ENCODE data around the gene FAM174A. TPM values are rescaled to one million over a fixed set of nuclear protein-coding genes. Genes with fewer than 3 reads are reported as not detected.

The FAM174A gene
- total and polyA plus RNA-seq, 2 experiments from 2014 or later, result 25.1 to 29.0 TPM

DNA sequence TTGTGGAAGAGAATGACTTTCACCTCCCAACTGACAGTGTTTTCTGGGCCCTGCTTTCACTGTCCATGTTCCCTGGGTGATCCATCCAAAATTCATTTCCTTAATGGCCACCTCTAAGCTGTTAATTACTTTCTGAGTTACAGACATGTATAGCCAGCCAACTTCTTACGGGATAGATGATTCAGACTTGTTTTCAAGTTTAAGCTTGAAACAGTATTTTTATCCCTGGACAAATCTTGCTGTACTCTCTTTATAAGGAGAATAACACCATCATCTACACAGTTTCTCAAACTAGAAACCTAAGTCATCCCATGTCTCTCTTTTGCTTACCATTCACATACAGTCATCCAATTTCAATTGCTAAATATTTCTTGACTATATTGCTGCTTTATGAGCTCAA is 6.9 kb downstream of the FAM174A start:
- H3K4me3 ChIP-seq, result no peak overlapping the region
- DNase-seq (ENCODE audit: low spot score), result no peak
- no peaks in the 10 kb centered on the region for H3K27me3 ChIP-seq
- WGBS (ENCODE audit: low lambda C conversion rate, missing lambda C conversion rate), result 100% methylated on average over 1 of the region's 1 CpG
- peaks cover 50% of the 10 kb centered on the region for H3K79me2 ChIP-seq
- no peaks in the 10 kb centered on the region for H3K9me3 ChIP-seq (ENCODE audit: low read depth)
- H3K4me1 ChIP-seq (ENCODE audit: insufficient read depth), result peaks cover under 1% of the 10 kb centered on the region
- TF ChIP-seq EZH2phosphoT487 (IDR thresholded peaks at IDR 0.05; ENCODE audit: low read depth, severe bottlenecking, unreplicated experiment), result no peak
- TF ChIP-seq, protein P1, sequence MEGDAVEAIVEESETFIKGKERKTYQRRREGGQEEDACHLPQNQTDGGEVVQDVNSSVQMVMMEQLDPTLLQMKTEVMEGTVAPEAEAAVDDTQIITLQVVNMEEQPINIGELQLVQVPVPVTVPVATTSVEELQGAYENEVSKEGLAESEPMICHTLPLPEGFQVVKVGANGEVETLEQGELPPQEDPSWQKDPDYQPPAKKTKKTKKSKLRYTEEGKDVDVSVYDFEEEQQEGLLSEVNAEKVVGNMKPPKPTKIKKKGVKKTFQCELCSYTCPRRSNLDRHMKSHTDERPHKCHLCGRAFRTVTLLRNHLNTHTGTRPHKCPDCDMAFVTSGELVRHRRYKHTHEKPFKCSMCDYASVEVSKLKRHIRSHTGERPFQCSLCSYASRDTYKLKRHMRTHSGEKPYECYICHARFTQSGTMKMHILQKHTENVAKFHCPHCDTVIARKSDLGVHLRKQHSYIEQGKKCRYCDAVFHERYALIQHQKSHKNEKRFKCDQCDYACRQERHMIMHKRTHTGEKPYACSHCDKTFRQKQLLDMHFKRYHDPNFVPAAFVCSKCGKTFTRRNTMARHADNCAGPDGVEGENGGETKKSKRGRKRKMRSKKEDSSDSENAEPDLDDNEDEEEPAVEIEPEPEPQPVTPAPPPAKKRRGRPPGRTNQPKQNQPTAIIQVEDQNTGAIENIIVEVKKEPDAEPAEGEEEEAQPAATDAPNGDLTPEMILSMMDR (IDR thresholded peaks at IDR 0.05; ENCODE audit: poor library complexity), result no peak
- no peak overlapping the region for H3K4me2 ChIP-seq
- no peaks in the 10 kb centered on the region for H3K36me3 ChIP-seq (replicated peaks; ENCODE audit: insufficient read depth, low read depth)
- no peaks in the 10 kb centered on the region for H3K9me2 ChIP-seq (replicated peaks; ENCODE audit: insufficient read depth)
- no peak overlapping the region for H3K27ac ChIP-seq
- no peak overlapping the region for H2AFZ ChIP-seq
- H4K20me1 ChIP-seq (ENCODE audit: insufficient read depth, poor library complexity, severe bottlenecking), result no peaks in the 10 kb centered on the region

DNA sequence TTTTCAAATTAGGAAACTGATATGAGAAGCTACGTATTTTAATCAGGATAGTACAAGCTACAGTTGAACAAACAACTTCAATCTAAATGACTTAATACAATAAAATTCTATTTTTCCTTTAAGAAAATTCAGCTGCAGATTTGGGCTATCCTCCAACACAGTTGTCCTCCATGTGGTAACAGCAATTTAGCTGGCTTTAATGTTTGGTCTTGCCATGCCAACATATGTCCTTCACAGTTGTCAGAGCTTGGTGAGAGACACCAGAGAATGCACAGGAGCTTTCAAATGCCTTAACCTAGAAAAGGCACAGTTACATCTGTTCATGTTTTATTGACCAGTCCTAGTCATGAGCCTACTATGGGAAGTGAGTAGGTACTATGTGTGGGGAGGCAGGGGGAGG is 10.8 kb downstream of the FAM174A start:
- no peak for TF ChIP-seq EZH2phosphoT487 (IDR thresholded peaks at IDR 0.05; ENCODE audit: low read depth, severe bottlenecking, unreplicated experiment)
- TF ChIP-seq, protein P1 (IDR thresholded peaks at IDR 0.05; ENCODE audit: poor library complexity), result no peak
- no peak for TF ChIP-seq EZH2 (IDR thresholded peaks at IDR 0.05; ENCODE audit: borderline replicate concordance)
- WGBS (ENCODE audit: low lambda C conversion rate, missing lambda C conversion rate), result 94% methylated on average over 1 of the region's 1 CpG
- H3K79me2 ChIP-seq, result peaks cover 28% of the 10 kb centered on the region
- H3K4me3 ChIP-seq, result no peak overlapping the region
- no peaks in the 10 kb centered on the region for H3K9me2 ChIP-seq (replicated peaks; ENCODE audit: insufficient read depth)
- no peaks in the 10 kb centered on the region for H3K9me3 ChIP-seq (ENCODE audit: low read depth)
- no peaks in the 10 kb centered on the region for H3K27me3 ChIP-seq
- H3K36me3 ChIP-seq (replicated peaks; ENCODE audit: insufficient read depth, low read depth), result no peaks in the 10 kb centered on the region
- H3K27ac ChIP-seq, result no peak overlapping the region
- DNase-seq (ENCODE audit: low spot score), result no peak
- no peak overlapping the region for H2AFZ ChIP-seq
- H3K4me2 ChIP-seq, result no peak overlapping the region
- no peaks in the 10 kb centered on the region for H3K4me1 ChIP-seq (ENCODE audit: insufficient read depth)
- no peaks in the 10 kb centered on the region for H4K20me1 ChIP-seq (ENCODE audit: insufficient read depth, poor library complexity, severe bottlenecking)

DNA sequence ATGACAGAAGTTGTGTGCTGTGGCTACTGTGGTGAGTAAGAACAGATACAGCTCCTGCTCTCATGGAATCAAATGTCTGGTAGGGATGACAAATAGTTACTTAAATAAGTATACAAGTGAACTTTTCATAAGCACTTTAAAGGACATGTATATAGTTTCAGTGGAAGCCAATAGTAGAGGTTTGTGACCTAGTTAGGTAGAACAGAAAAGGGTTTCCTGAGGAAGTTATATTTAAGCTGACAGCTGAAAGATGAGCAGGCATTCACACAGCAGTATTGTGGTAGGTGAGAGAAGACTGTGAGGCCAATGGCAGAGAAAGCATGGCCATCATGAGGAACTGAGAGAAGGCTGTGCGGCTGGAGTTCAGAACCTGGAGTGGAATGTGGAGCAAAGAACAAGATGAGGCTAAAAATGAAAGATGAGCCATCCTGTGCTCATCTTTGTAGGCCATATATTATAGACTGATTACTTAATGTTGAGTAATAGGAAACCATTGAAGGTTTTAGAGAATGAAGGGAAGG is 15.4 kb downstream of the FAM174A start:
- TF ChIP-seq EZH2 (IDR thresholded peaks at IDR 0.05; ENCODE audit: borderline replicate concordance) (no peak), EZH2phosphoT487 (IDR thresholded peaks at IDR 0.05; ENCODE audit: low read depth, severe bottlenecking, unreplicated experiment) (no peak)
- TF ChIP-seq, protein P1 (IDR thresholded peaks at IDR 0.05; ENCODE audit: poor library complexity), result no peak
- Histone ChIP-seq H3K36me3 (replicated peaks; ENCODE audit: insufficient read depth, low read depth) (no peaks in the 10 kb centered on the region), H3K9me3 (ENCODE audit: low read depth) (no peaks in the 10 kb centered on the region), H3K4me1 (ENCODE audit: insufficient read depth) (no peaks in the 10 kb centered on the region), H3K9me2 (replicated peaks; ENCODE audit: insufficient read depth) (no peaks in the 10 kb centered on the region), H3K4me2 (no peak overlapping the region), H3K27me3 (no peaks in the 10 kb centered on the region), H3K79me2 (peaks cover 16% of the 10 kb centered on the region), H3K27ac (no peak overlapping the region), H3K4me3 (no peak overlapping the region), H4K20me1 (ENCODE audit: insufficient read depth, poor library complexity, severe bottlenecking) (no peaks in the 10 kb centered on the region), H2AFZ (no peak overlapping the region)
- no peak for DNase-seq (ENCODE audit: low spot score)
- WGBS (ENCODE audit: low lambda C conversion rate, missing lambda C conversion rate), result 100% methylated on average over 1 of the region's 1 CpG

DNA sequence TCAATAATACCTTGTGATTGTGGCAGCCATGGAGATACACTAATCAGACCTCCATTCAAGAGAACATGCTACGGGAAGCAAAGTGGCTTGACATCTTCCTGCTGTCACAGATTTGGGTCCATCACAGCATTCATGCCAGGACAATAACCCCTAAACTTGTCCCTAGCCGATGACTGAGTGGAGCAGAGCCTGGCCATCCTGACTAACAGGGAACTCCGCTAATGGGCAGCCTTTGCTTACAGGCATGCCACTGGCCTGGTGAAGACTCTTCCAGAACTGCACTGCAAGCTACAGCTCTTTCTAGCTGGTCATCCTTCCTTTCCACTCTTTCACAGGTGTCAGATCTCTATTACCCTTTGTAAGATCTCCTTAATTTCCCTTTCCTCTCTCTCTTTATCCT is 16.0 kb downstream of the FAM174A start:
- H3K36me3 ChIP-seq (replicated peaks; ENCODE audit: insufficient read depth, low read depth), result no peaks in the 10 kb centered on the region
- H3K9me3 ChIP-seq (ENCODE audit: low read depth), result no peaks in the 10 kb centered on the region
- TF ChIP-seq, protein P1 (IDR thresholded peaks at IDR 0.05; ENCODE audit: poor library complexity), result no peak
- TF ChIP-seq EZH2 (IDR thresholded peaks at IDR 0.05; ENCODE audit: borderline replicate concordance) (no peak), EZH2phosphoT487 (IDR thresholded peaks at IDR 0.05; ENCODE audit: low read depth, severe bottlenecking, unreplicated experiment) (no peak)
- H3K27me3 ChIP-seq, result no peaks in the 10 kb centered on the region
- H2AFZ ChIP-seq, result no peak overlapping the region
- peaks cover 13% of the 10 kb centered on the region for H3K79me2 ChIP-seq
- DNase-seq (ENCODE audit: low spot score), result no peak
- H4K20me1 ChIP-seq (ENCODE audit: insufficient read depth, poor library complexity, severe bottlenecking), result no peaks in the 10 kb centered on the region
- no peak overlapping the region for H3K27ac ChIP-seq
- H3K4me1 ChIP-seq (ENCODE audit: insufficient read depth), result no peaks in the 10 kb centered on the region
- H3K4me2 ChIP-seq, result no peak overlapping the region
- WGBS (ENCODE audit: low lambda C conversion rate, missing lambda C conversion rate), result 98% methylated on average over 3 of the region's 3 CpGs
- H3K9me2 ChIP-seq (replicated peaks; ENCODE audit: insufficient read depth), result no peaks in the 10 kb centered on the region
- no peak overlapping the region for H3K4me3 ChIP-seq

Measured in hepatocyte (in vitro differentiated cells).